ENCODE measurements around the gene SLC37A4.
"Not testable (repeated sequence)": the region's sequence is repeated elsewhere in the genome, so short reads cannot be mapped to it uniquely, and the experiment has no call there.

The SLC37A4 gene

GRCh38 chr11:119042927-119043326 is 12.2 kb upstream of the SLC37A4 start:
- Histone ChIP-seq H3K36me3 (ENCODE audit: control insufficient read depth, insufficient read depth, low read length) (peaks cover 35% of the 10 kb centered on the region), H3K27ac (ENCODE audit: low read depth, low read length, severe bottlenecking) (no peak overlapping the region), H3K4me1 (ENCODE audit: control insufficient read depth, insufficient read depth, low read length, poor library complexity, severe bottlenecking) (peaks cover 7% of the 10 kb centered on the region), H3K4me3 (ENCODE audit: extremely low read depth, insufficient read depth, low read length, poor library complexity, severe bottlenecking) (no peak overlapping the region), H3K9me3 (ENCODE audit: control insufficient read depth, low read length) (no peaks in the 10 kb centered on the region)
- 84 to 96% methylated on average over 4 to 7 of the region's 9 CpGs for WGBS, 2 experiments (ENCODE audit: insufficient coverage in 2 of 2)

- H3K4me1 ChIP-seq (ENCODE audit: control insufficient read depth, insufficient read depth, low read length, poor library complexity, severe bottlenecking): peaks cover 7% of the 10 kb centered on the region
- H3K9me3 ChIP-seq (ENCODE audit: control insufficient read depth, low read length): no peaks in the 10 kb centered on the region
- H3K36me3 ChIP-seq (ENCODE audit: control insufficient read depth, insufficient read depth, low read length): peaks cover 26% of the 10 kb centered on the region
- WGBS, 2 experiments (ENCODE audit: insufficient coverage in 2 of 2): 88 to 91% methylated on average over 2 to 3 of the region's 4 CpGs
- H3K27ac ChIP-seq (ENCODE audit: low read depth, low read length, severe bottlenecking): no peak overlapping the region
- no peak overlapping the region for H3K4me3 ChIP-seq (ENCODE audit: extremely low read depth, insufficient read depth, low read length, poor library complexity, severe bottlenecking)
These were observed 11.3 kb upstream of the SLC37A4 start for GRCh38 chr11:119041821-119042514.

GRCh38 chr11:119039471-119039870 is 8.8 kb upstream of the SLC37A4 start:
- WGBS, 2 experiments (ENCODE audit: insufficient coverage in 2 of 2): 100% methylated on average over 1 of the region's 11 CpGs; no CpG with 5 or more reads in 1 of the 2 experiments
- not testable (repeated sequence) for H3K9me3 ChIP-seq (ENCODE audit: control insufficient read depth, low read length); H3K36me3 ChIP-seq (ENCODE audit: control insufficient read depth, insufficient read depth, low read length); H3K27ac ChIP-seq (ENCODE audit: low read depth, low read length, severe bottlenecking); H3K4me1 ChIP-seq (ENCODE audit: control insufficient read depth, insufficient read depth, low read length, poor library complexity, severe bottlenecking); H3K4me3 ChIP-seq (ENCODE audit: extremely low read depth, insufficient read depth, low read length, poor library complexity, severe bottlenecking)

GRCh38 chr11:119038884-119039283 is 8.2 kb upstream of the SLC37A4 start:
- no peaks in the 10 kb centered on the region for H3K36me3 ChIP-seq (ENCODE audit: control insufficient read depth, insufficient read depth, low read length)
- no peaks in the 10 kb centered on the region for H3K9me3 ChIP-seq (ENCODE audit: control insufficient read depth, low read length)
- no peak overlapping the region for H3K4me3 ChIP-seq (ENCODE audit: extremely low read depth, insufficient read depth, low read length, poor library complexity, severe bottlenecking)
- H3K27ac ChIP-seq (ENCODE audit: low read depth, low read length, severe bottlenecking): no peak overlapping the region
- 80 to 94% methylated on average over 2 to 3 of the region's 5 CpGs for WGBS, 2 experiments (ENCODE audit: insufficient coverage in 2 of 2)
- peaks cover 7% of the 10 kb centered on the region for H3K4me1 ChIP-seq (ENCODE audit: control insufficient read depth, insufficient read depth, low read length, poor library complexity, severe bottlenecking)

- no peak overlapping the region for H3K4me3 ChIP-seq (ENCODE audit: extremely low read depth, insufficient read depth, low read length, poor library complexity, severe bottlenecking)
- no peak overlapping the region for H3K27ac ChIP-seq (ENCODE audit: low read depth, low read length, severe bottlenecking)
- no peaks in the 10 kb centered on the region for H3K36me3 ChIP-seq (ENCODE audit: control insufficient read depth, insufficient read depth, low read length)
- peaks cover 3% of the 10 kb centered on the region for H3K4me1 ChIP-seq (ENCODE audit: control insufficient read depth, insufficient read depth, low read length, poor library complexity, severe bottlenecking)
- H3K9me3 ChIP-seq (ENCODE audit: control insufficient read depth, low read length): no peaks in the 10 kb centered on the region
- WGBS, 2 experiments (ENCODE audit: insufficient coverage in 2 of 2): 86 to 90% methylated on average over 1 to 2 of the region's 3 CpGs
These were observed 4.1 kb upstream of the SLC37A4 start for GRCh38 chr11:119034813-119035212.

GRCh38 chr11:119033421-119033820 is 2.7 kb upstream of the SLC37A4 start:
- WGBS, 2 experiments (ENCODE audit: insufficient coverage in 2 of 2): 57 to 90% methylated on average over 1 to 3 of the region's 10 CpGs
- not testable (repeated sequence) for H3K27ac ChIP-seq (ENCODE audit: low read depth, low read length, severe bottlenecking); H3K9me3 ChIP-seq (ENCODE audit: control insufficient read depth, low read length)

GRCh38 chr11:119031912-119032280 is 1.2 kb upstream of the SLC37A4 start:
- Histone ChIP-seq H3K4me1 (ENCODE audit: control insufficient read depth, insufficient read depth, low read length, poor library complexity, severe bottlenecking) (peaks cover 13% of the 10 kb centered on the region), H3K27ac (ENCODE audit: low read depth, low read length, severe bottlenecking) (no peak overlapping the region), H3K9me3 (ENCODE audit: control insufficient read depth, low read length) (no peaks in the 10 kb centered on the region), H3K4me3 (ENCODE audit: extremely low read depth, insufficient read depth, low read length, poor library complexity, severe bottlenecking) (no peak overlapping the region), H3K36me3 (ENCODE audit: control insufficient read depth, insufficient read depth, low read length) (peaks cover 13% of the 10 kb centered on the region)
- WGBS, 2 experiments (ENCODE audit: insufficient coverage in 2 of 2): 89 to 94% methylated on average over 7 to 8 of the region's 9 CpGs

More at GRCh38 chr11:119033421-119033820, 2.7 kb upstream of the SLC37A4 start:
- peaks cover 13% of the 10 kb centered on the region for H3K4me1 ChIP-seq (ENCODE audit: control insufficient read depth, insufficient read depth, low read length, poor library complexity, severe bottlenecking)
- H3K4me3 ChIP-seq (ENCODE audit: extremely low read depth, insufficient read depth, low read length, poor library complexity, severe bottlenecking); H3K36me3 ChIP-seq (ENCODE audit: control insufficient read depth, insufficient read depth, low read length): not testable (repeated sequence)

- Histone ChIP-seq H3K4me3 (ENCODE audit: extremely low read depth, insufficient read depth, low read length, poor library complexity, severe bottlenecking) (peak overlapping the region; percentile 79), H3K36me3 (ENCODE audit: control insufficient read depth, insufficient read depth, low read length) (peaks cover 32% of the 10 kb centered on the region), H3K4me1 (ENCODE audit: control insufficient read depth, insufficient read depth, low read length, poor library complexity, severe bottlenecking) (peaks cover 13% of the 10 kb centered on the region), H3K27ac (ENCODE audit: low read depth, low read length, severe bottlenecking) (no peak overlapping the region), H3K9me3 (ENCODE audit: control insufficient read depth, low read length) (no peaks in the 10 kb centered on the region)
- WGBS, 2 experiments (ENCODE audit: insufficient coverage in 2 of 2): 2 to 3% methylated on average over 13 of the region's 13 CpGs
These were observed 698 bp downstream of the SLC37A4 start for GRCh38 chr11:119030029-119030328.

- peak overlapping the region; percentile 79 for H3K4me3 ChIP-seq (ENCODE audit: extremely low read depth, insufficient read depth, low read length, poor library complexity, severe bottlenecking)
- H3K36me3 ChIP-seq (ENCODE audit: control insufficient read depth, insufficient read depth, low read length): peaks cover 37% of the 10 kb centered on the region
- no peaks in the 10 kb centered on the region for H3K9me3 ChIP-seq (ENCODE audit: control insufficient read depth, low read length)
- H3K27ac ChIP-seq (ENCODE audit: low read depth, low read length, severe bottlenecking): no peak overlapping the region
- WGBS, 2 experiments (ENCODE audit: insufficient coverage in 2 of 2): 66 to 77% methylated on average over 4 to 6 of the region's 10 CpGs
- H3K4me1 ChIP-seq (ENCODE audit: control insufficient read depth, insufficient read depth, low read length, poor library complexity, severe bottlenecking): peaks cover 18% of the 10 kb centered on the region
These were observed 1.2 kb downstream of the SLC37A4 start for GRCh38 chr11:119029340-119030028.

GRCh38 chr11:119029069-119029339 is 1.7 kb downstream of the SLC37A4 start:
- Histone ChIP-seq H3K4me1 (ENCODE audit: control insufficient read depth, insufficient read depth, low read length, poor library complexity, severe bottlenecking) (peaks cover 23% of the 10 kb centered on the region), H3K27ac (ENCODE audit: low read depth, low read length, severe bottlenecking) (no peak overlapping the region), H3K4me3 (ENCODE audit: extremely low read depth, insufficient read depth, low read length, poor library complexity, severe bottlenecking) (peak overlapping the region; percentile 79), H3K9me3 (ENCODE audit: control insufficient read depth, low read length) (no peaks in the 10 kb centered on the region), H3K36me3 (ENCODE audit: control insufficient read depth, insufficient read depth, low read length) (peaks cover 42% of the 10 kb centered on the region)
- 72 to 100% methylated on average over 1 of the region's 1 CpG for WGBS, 2 experiments (ENCODE audit: insufficient coverage in 2 of 2)

- peaks cover 47% of the 10 kb centered on the region for H3K36me3 ChIP-seq (ENCODE audit: control insufficient read depth, insufficient read depth, low read length)
- peaks cover 28% of the 10 kb centered on the region for H3K4me1 ChIP-seq (ENCODE audit: control insufficient read depth, insufficient read depth, low read length, poor library complexity, severe bottlenecking)
- no peaks in the 10 kb centered on the region for H3K9me3 ChIP-seq (ENCODE audit: control insufficient read depth, low read length)
- WGBS, 2 experiments (ENCODE audit: insufficient coverage in 2 of 2): 79 to 86% methylated on average over 9 of the region's 9 CpGs
- H3K27ac ChIP-seq (ENCODE audit: low read depth, low read length, severe bottlenecking): no peak overlapping the region
- no peak overlapping the region for H3K4me3 ChIP-seq (ENCODE audit: extremely low read depth, insufficient read depth, low read length, poor library complexity, severe bottlenecking)
These were observed 2.2 kb downstream of the SLC37A4 start for GRCh38 chr11:119028346-119029068.

All from mesodermal cell (in vitro differentiated cells).